Cardiac fibroblast (primary cell): ENCODE data around the gene XIRP1.

Experiments
- DNase-seq, 2 donors: peaks; one replicate each; pipeline versions ENCODE4 v3.0.0 to v3.0.0-alpha.2; 2010; ENCODE audit warnings: low read depth in 2 of 2
- H3K4me3 ChIP-seq, 2 donors: replicated peaks in 1 of 2; 1 replicate in 1 of 2; 2 replicates in 1 of 2; pipeline ENCODE4 v1.5.1; 2011; ENCODE audit warnings: low read depth in 2 of 2, low read length in 2 of 2, mild to moderate bottlenecking in 2 of 2, moderate library complexity in 1 of 2
- TF ChIP-seq, protein P1 (sequence below): IDR thresholded peaks from one replicate; pipeline ENCODE4 v1.5.1; 2011; ENCODE audit warnings: low read depth, mild to moderate bottlenecking, low read length, inconsistent platforms

Gene XIRP1

DNA sequence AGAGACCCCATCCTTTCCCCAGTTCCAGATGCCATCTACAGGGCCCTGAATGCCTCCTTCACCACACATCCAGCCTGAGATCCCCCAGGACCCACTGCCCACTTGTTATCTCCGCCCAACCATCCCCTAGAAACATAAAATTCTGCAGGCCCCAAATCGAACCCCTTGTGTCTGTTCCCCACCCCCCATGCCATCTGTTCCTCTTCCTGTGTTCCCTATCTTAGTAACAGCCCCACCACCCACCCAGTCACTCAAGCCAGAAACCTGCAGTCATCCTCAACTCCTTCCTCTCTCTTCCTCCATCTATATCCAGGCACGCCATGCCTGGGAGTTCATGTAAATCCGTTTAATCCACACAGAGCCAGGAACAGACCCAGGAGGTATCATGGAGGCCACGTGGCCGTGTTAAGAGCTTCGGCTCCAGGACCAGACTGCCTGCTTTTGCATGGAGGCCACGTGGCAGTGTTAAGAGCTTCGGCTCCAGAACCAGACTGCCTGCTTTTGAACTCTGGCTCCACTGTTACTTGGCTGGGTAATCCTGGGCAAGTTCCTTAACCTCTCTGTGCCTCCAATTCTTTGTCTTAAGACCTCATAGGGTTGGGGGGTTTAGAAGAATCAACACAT, 43.8 kb downstream of the XIRP1 start:
- DNase-seq, result peak in 1 of 2 donors; percentile 22
- H3K4me3 ChIP-seq, result no peak overlapping the region
- TF ChIP-seq, protein P1, sequence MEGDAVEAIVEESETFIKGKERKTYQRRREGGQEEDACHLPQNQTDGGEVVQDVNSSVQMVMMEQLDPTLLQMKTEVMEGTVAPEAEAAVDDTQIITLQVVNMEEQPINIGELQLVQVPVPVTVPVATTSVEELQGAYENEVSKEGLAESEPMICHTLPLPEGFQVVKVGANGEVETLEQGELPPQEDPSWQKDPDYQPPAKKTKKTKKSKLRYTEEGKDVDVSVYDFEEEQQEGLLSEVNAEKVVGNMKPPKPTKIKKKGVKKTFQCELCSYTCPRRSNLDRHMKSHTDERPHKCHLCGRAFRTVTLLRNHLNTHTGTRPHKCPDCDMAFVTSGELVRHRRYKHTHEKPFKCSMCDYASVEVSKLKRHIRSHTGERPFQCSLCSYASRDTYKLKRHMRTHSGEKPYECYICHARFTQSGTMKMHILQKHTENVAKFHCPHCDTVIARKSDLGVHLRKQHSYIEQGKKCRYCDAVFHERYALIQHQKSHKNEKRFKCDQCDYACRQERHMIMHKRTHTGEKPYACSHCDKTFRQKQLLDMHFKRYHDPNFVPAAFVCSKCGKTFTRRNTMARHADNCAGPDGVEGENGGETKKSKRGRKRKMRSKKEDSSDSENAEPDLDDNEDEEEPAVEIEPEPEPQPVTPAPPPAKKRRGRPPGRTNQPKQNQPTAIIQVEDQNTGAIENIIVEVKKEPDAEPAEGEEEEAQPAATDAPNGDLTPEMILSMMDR, result no peak

DNA sequence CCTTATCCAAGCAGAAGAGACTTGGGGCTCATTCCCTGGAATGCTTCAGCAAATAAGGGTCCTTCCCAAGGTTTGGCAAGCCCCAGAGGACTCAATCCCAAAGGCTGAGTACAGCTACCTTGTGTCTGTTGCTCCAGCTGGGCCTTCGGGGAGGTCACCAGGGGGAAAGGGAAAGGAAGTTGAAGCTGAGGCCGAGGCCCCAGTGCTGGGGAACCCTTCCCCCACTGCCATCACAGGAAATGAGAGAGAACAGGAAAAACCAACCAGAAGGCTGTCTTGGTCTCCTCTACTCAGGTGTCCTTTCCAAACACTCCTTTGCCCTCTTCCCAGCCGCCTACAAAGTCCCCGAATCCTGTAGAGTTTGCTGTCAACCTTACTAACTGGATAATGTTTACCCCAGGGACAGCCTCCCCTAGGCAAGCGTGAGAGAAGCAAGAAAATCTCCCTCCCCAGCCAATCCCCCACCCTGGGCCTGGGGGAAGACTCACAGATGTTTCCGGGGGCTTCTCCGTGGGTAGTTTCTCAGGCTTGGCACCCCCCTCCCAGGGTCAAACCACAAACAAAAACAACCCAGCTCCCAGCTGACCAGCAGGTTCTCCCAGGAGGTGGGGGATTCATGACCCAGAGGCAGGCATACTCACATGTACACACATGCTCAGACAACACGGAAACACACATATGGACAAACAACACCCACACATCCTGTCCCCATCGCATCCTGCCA, 44.5 kb downstream of the XIRP1 start:
- TF ChIP-seq, protein P1, result no peak
- DNase-seq, result peak; percentile 69 to 72
- peak overlapping the region; percentile 2 to 18 for H3K4me3 ChIP-seq

DNA sequence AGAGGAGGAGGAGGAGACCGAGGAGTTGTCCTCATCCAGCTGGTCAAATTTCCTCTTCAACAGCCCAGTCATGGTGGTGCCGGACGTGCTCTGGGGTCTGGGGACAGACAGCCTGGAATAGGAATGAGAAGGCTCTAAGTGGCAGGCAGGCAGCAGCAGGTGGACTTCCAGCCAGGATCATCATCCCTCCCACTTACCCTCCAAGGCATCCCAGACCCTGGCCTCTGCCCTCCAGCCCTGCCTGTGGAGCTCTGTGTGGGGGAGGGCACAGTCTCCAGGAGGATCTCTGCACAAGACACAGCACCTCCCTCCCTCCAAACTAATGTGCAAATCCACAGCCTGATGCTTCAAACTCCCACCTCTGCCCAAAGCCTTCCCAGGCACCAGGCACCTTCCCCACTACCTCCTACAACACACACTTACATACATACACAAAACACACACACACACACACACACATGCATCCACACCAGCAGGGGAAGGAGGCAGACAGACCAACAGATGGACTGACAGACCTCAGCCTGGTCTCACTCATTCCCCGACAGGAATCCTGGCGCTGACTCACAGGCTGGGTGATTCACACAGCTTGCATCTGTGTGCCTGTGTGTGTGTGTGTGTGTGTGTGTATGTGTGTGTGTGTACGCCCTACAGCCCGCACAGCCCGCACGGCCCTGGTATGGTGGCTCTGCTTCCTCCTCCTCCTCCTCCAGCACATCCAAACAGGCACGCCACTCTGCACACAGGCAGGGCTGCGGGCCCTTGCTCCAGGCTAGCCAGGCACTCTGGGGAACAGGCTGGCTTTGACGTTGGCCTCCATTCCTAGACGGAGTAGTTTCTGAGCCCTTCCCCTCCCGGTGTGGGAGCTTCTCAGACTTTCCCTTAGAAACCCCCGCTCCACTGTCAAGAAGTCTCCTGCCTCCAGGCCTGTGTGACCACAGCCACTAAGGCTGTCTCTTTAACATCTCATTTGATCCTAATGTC, 45.5 kb downstream of the XIRP1 start:
- peak; percentile 95 to 98 for DNase-seq
- H3K4me3 ChIP-seq, result peak overlapping the region in 1 of 2 donors; percentile 18
- TF ChIP-seq, protein P1, result no peak

DNA sequence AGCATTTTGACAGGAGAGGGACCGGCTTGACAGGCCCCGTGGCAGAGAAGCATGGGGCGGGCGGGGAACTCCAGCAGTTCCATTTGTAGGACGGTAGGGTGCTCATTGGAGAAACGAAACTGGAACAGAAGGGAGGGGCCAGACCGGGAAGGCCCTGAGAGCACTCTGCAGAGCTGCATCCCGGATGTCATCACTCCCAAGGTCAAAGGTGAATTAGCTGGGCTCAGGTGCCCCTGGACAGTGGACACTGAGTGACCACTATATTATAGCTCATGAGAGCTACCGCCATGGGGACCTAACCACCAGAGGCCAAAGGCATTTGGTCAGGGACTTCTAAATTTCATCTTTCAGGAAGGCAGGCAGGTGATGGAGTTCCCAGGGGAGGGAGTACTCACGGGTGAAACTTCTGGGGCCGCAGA, 46.3 kb downstream of the XIRP1 start:
- peak in 1 of 2 donors; percentile 68 for DNase-seq
- H3K4me3 ChIP-seq, result no peak overlapping the region
- TF ChIP-seq, protein P1, result peak; percentile 28

DNA sequence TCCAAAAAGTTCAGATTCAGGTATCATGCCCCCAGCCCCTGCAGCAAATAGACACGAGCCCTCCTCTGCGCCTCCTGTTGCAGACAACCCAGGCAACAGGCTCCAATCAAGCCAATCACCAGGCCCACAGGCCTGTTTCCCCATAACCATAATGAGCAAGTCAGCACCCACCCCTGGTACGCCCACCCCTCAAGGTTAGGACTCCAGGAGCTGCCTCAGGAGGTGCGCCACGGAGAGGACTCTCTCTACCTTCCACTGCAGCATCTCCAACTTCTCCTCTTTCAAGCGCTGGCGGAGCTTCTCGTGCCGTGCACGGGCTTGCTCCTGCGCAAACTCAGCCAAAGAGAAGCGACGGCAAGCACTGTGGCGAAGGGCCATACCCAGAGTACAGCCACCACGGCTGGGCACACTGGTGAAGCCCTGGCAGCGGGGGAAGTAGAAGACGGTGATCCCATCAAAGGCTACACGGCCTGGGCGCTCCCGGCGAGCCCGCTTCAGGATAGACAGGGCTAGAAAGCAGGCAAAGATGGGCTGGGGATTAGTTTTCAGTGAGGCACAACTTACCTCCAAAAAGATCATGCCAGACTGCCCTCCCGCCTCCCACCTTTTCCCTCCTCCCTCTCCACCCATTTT, 47.5 kb downstream of the XIRP1 start:
- no peak for DNase-seq
- TF ChIP-seq, protein P1, result no peak
- no peak overlapping the region for H3K4me3 ChIP-seq

DNA sequence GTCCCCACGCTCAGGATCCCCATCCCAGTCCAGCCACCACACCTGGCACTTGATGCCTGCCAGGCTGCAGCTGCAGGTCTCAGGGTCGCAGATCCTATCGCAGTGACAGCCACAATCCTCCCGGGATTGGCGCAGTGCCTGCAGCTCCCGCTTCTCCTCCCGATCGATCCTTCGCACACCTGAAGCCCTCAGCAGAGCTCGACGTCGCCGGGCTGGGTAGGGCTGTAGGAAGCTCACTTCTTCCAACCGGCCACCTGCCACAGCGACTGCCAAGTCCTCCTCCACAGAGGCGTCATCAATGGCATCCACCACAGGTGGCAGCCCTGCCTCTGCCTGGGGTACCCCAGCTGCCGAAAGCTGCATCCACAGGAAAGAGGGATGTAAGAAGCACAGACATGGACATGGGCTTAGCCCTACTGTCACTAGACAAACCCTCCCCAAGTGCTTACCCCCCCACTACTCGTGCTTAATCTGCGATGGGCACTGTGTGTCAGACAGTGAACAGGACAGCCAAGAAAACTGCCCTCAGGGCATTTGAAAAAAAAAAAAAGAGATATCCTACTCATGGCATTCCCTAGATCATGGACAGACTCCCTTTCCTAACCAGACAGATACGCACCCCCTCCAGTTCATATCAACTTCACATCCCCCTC, 48.2 kb downstream of the XIRP1 start:
- TF ChIP-seq, protein P1, result no peak
- no peak for DNase-seq
- H3K4me3 ChIP-seq, result no peak overlapping the region
